HG03139 (cell line): Measurements from ENCODE around the gene FBXO31.

Experiments
- ATAC-seq: cut with Tn5 transposase; IDR thresholded peaks from one replicate; pipeline ENCODE4 v1.9.1; 2021; ENCODE audit not compliant: unreplicated experiment

FBXO31 gene, protein sequence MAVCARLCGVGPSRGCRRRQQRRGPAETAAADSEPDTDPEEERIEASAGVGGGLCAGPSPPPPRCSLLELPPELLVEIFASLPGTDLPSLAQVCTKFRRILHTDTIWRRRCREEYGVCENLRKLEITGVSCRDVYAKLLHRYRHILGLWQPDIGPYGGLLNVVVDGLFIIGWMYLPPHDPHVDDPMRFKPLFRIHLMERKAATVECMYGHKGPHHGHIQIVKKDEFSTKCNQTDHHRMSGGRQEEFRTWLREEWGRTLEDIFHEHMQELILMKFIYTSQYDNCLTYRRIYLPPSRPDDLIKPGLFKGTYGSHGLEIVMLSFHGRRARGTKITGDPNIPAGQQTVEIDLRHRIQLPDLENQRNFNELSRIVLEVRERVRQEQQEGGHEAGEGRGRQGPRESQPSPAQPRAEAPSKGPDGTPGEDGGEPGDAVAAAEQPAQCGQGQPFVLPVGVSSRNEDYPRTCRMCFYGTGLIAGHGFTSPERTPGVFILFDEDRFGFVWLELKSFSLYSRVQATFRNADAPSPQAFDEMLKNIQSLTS

GRCh38 chr16:87383505-87384161 is at the start of gene FBXO31:
Gene FBXO31, minus strand, starts transcription at chr16:87383776. Its CDS starts 32 bp downstream, at chr16:87383744.
- peak; percentile 35 for ATAC-seq

- ATAC-seq, result no peak
Observed at GRCh38 chr16:87432330-87432915, 48.8 kb upstream of the FBXO31 start.

GRCh38 chr16:87431926-87432325 is 48.4 kb upstream of the FBXO31 start:
- no peak for ATAC-seq

DNA sequence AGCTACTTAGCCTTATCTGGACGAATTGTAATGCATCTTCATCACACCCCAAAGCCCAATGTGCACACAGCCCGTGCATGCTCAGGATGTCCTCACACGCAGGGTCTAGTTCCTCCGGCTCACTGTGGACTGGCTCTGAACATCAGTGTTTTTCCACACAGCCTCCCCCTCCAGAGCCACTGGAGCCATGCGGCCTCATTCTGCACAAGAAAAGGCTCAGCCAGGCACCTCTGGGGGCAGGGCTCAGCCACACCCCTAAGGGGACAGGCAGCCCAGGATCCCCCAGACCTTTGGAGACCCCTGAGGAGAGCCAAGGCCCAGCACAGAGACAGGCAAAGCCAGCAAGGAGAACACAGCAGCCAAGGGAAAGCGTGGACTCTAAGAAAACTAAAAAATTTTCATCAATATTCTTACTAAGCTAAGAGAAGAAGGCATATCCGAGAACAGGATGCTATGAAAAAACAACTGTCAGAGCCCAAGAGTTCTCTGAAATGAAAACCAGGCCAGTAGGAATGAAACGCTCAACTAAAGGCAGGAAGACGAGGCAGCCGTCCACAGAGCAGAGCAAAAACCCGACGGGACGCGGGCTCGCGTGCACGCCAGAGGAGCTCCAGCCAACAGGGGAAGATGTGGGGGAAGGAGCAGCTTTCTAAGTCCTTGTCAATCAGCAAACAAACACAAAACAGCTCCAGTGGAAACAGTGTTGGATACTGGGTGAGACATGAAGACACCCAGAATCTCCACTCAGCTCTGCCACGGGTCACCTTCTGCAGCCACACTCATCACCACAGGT is 43.0 kb upstream of the FBXO31 start:
- no peak for ATAC-seq

- no peak for ATAC-seq
Observed at GRCh38 chr16:87425941-87426340, 42.4 kb upstream of the FBXO31 start.

DNA sequence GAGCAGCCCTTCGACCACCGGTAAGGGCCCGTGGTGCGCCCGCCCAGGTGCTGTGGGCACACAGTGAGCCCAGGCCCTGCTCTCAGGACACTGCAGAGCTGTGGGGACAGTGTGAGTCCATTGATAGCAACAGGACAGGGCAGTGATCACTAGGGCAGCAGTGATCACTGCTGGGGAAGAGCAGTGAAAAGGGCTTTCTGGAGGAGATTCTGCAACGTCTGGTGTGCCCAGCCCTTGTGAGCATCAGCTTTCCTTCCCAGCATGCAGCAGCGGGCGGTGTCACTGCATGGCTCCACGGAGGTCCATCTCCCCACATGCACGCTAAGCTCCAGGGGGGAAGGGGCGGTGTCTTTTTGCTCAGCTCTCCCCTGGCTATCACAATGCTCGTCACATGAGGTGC is 40.7 kb upstream of the FBXO31 start:
- no peak for ATAC-seq

GRCh38 chr16:87423429-87423828 is 39.9 kb upstream of the FBXO31 start:
- ATAC-seq, result no peak

GRCh38 chr16:87422106-87422505 is 38.5 kb upstream of the FBXO31 start:
- no peak for ATAC-seq

DNA sequence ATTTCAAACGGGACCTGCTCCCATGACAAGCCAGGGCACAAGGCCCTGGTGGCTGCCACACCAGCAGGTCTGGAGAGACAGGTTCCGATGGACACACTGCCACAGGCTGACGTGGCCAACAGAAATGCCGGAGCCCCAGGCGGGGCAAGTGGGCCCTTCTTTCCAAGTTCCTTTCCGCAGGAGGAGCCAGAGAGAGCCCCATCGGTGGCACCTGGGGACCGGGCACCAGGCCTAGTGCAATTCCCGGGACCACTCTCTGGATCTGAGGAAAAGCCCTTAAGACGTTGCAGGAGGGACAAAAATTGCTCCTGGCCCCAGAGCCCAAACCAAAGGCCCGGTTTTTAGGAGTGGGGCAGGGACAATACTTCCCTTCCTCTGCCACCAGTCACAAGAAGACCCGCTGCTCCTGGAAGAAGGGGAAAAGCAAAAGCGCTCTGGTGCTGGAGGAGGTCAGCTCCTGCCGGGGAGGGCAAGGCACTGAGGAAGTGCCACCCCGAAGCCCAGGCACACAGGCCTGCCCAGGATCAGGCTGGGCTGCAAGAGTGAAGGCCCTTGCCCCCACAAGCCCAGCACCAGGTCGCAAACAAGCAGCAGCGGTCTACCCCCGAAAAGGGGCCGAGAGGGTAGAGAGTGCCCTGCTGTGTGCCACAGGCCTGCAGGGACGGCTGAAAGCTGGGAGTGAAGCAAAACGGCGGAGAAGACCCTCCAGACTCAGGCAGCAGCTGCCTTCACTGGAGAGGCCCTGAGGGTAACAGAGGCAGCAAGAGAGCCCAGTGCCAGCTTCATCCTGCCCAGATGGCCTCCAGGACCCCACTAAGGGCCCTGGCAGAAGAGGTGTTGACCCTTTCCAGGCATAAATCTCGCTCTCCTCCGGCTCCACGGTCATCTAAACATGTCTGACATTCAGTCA is 37.7 kb upstream of the FBXO31 start:
- ATAC-seq, result no peak

DNA sequence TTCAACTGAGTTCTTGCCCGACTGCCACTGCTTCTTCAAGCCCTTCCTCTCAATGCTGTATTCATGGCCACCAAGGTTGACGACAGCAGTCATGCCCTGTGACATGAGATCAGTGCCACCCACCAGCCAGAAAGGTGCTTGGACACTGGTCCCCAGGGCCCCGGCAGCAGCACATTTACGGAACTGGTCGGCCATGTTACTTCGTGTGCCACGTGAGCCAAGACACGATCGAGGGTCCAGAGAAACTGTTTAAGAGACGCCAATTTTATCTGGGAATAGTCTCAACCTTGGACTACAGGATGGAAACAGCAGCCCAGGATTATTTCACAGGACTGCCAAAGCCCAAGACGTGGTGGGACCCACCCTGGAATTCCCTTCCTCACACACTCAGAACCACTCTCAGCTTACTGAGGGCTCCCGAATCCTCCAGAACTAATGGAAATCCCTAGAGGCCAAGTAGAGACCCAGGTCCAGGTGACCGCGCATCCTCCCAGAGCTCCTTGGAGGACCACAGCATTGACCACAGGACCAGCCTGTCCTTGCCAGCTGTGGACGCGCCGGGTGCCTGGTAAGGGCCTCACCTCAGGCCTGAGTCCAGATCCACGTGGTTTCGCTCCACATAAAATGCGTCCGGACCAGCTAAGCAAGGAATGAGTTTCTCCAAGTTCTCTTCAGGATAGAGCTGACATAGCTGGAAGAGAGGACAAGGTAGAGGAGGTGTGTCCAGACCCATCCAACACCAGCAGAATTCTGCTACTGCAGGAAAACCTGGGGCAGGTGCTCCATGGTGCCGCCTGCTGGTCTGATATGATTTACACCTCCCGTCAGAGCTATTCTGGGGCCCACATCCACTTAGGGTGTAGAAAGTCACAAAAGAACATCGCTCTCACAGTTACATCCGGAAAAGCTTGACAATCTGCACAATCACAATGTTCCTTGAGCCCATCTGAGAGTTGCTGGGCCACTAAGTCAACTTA is 36.7 kb upstream of the FBXO31 start:
- ATAC-seq, result no peak

GRCh38 chr16:87418644-87419043 is 35.1 kb upstream of the FBXO31 start:
- no peak for ATAC-seq

DNA sequence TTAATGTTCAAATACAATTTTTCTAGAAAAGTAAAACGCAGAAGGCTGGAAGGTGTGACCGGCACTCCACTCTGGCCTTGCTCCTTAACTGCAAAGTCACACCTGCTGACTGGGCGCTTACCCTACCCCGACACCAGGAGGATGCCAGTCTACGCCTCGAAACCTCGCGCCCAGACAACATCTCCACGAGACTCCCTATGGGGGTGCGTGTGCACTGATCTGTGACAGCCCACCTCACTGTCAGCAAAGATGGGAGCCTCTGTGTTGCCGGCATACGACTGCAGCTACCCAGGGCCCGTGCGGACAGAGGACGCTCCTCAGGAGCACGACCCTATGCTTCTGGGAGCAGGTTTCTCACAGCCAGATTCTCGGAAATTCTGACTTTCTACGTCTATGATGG is 34.6 kb upstream of the FBXO31 start:
- ATAC-seq, result no peak

GRCh38 chr16:87417528-87417910 is 33.9 kb upstream of the FBXO31 start:
- ATAC-seq, result no peak

GRCh38 chr16:87416826-87417527 is 33.4 kb upstream of the FBXO31 start:
- no peak for ATAC-seq

DNA sequence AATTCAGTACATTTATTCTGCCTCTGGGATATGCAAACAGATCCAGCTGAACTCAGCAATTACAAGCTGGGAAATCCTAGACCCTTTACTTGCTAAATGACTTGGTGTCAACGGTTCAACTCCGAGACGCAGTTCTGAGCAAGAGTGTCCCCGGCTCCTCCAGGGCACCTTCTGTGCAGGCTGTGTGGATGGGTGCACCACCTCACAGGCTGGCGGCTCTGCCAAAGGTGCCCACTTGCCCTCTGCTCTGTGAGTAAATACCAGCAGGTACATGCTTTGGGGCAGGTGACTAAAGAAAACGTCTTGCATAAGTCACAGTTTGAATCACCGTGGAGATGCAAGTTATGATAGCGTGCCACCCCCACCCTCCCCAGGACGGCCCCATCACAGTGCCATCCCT is 31.9 kb upstream of the FBXO31 start:
- ATAC-seq, result no peak

GRCh38 chr16:87414251-87414680 is 30.7 kb upstream of the FBXO31 start:
- ATAC-seq, result no peak

- no peak for ATAC-seq
Observed at GRCh38 chr16:87412996-87413421, 29.4 kb upstream of the FBXO31 start.

DNA sequence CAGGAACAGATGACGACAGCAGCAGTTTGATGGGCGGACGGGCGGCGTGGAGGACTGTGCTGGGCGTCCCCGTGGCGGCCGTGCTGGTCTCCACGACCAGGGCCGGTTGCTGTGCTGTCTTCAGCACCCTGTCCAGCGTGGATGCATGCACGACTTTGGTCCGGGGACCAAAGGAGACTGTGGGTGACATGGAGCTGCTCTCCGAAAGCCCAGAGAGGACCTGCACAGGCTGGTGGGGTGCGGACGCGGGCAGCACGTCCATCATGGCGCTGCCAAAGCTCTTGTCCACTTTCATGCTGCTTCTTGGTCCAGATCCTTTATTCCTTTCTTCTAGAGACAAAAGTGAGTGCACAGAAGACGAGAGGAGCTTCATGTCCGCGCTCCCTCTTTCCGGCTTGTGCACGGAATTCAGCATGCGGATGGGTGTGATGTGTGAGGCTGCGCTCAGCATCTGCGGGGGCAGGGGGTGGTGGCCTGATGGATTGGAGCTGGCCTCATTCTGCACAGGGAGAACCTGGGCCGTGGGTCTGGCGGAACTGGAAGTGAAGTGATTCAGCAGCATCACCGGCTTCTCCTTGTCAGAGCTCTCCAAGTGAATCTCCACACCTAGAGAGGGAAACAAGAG is 28.9 kb upstream of the FBXO31 start:
- no peak for ATAC-seq
